GM12892 (cell line): ENCODE data around the gene LRRC2.

Source experiments
- POLR2A ChIP-seq: IDR thresholded peaks from 2 replicates; pipeline ENCODE4 v1.6.1; 2011; ENCODE audit warnings: low read depth, low read length, control low read depth
- POLR2AphosphoS5 ChIP-seq: IDR thresholded peaks from 2 replicates; pipeline ENCODE4 v1.6.1; 2011; ENCODE audit warnings: low read depth, low read length, control low read depth

- no peak for TF ChIP-seq POLR2A
- no peak for TF ChIP-seq POLR2AphosphoS5
These were observed 86.4 kb downstream of the LRRC2 start for GRCh38 chr3:46479696-46480095.
